Prostate gland (tissue), 2 donors: ENCODE data around the gene RASGRF2. TPM values are rescaled to one million over a fixed set of nuclear protein-coding genes. Genes with fewer than 3 reads are reported as not detected.

Source experiments
- DNase-seq: peaks from one replicate; pipeline ENCODE4 v3.0.0-alpha.2; 2019; ENCODE audit warnings: low spot score
- H3K27ac ChIP-seq, 2 donors: fragments of 200-600 bp; sonication (generic); 2 replicates each; pipeline ENCODE4 v1.5.1; 2017 to 2019
- H3K27me3 ChIP-seq: fragments of 200-600 bp; sonication (generic); replicated peaks from 2 replicates; pipeline ENCODE4 v1.5.1; 2019; ENCODE audit not compliant: insufficient read depth
- H3K36me3 ChIP-seq, 2 donors: fragments of 200-600 bp; sonication (generic); 1 replicate in 1 of 2; 2 replicates in 1 of 2; pipeline versions ENCODE4 v1.5.1 to v1.8.1; 2017 to 2019
- H3K4me1 ChIP-seq: fragments of 200-600 bp; sonication (generic); replicated peaks from 2 replicates; pipeline ENCODE4 v1.5.1; 2019
- H3K4me3 ChIP-seq, 2 donors: fragments of 200-600 bp; sonication (generic); 2 replicates each; pipeline ENCODE4 v1.5.1; 2017 to 2019
- H3K9me3 ChIP-seq: fragments of 200-600 bp; sonication (generic); 2 replicates; pipeline ENCODE4 v1.5.1; 2017
- CTCF ChIP-seq, 4 experiments: fragments of 200-600 bp in 2 of 4; fragments of 450-650 bp in 2 of 4; sonication (generic) in 2 of 4; IDR thresholded peaks; 1 replicate in 3 of 4; 2 replicates in 1 of 4; pipeline ENCODE4 v1.5.1; 2016 to 2019; ENCODE audit warnings: antibody characterized with exemption in 4 of 4, mild to moderate bottlenecking in 2 of 4, moderate library complexity in 2 of 4
- POLR2A ChIP-seq: fragments of 450-650 bp; IDR thresholded peaks from one replicate; pipeline ENCODE4 v1.6.1; 2016; ENCODE audit warnings: antibody characterized with exemption, mild to moderate bottlenecking
- POLR2AphosphoS5 ChIP-seq: sonication (generic); formaldehyde crosslinking; IDR thresholded peaks from one replicate; pipeline ENCODE4 v1.6.1; 2017; ENCODE audit warnings: antibody characterized with exemption
- WGBS: methylation state at CpG from one replicate; pipeline ENCODE4 v1.1.5; 2018; 5-methylcytosine and 5-hydroxymethylcytosine counted together
- intact Hi-C: fragments of 100-400 bp; cut with DNase I; formaldehyde crosslinking; loops from one replicate; pipeline ENCODE4 v1.14.2; 2022
- total RNA-seq, 2 donors: library from RNA; depleted of rRNA; stranded (reverse); fragments of >200 nt; gene quantifications; one replicate each; pipeline ENCODE4 v1.1.0, GENCODE V29; 2016

The RASGRF2 gene
- total RNA-seq, 2 donors from 2014 or later: 3.0 to 7.6 TPM

- H3K36me3 ChIP-seq: no peaks in the 10 kb centered on the region
- H3K4me3 ChIP-seq: no peak overlapping the region
- no peaks in the 10 kb centered on the region for H3K9me3 ChIP-seq
- intact Hi-C loops: no loop called here
- no peak overlapping the region for H3K27ac ChIP-seq
- DNase-seq: no peak
- 70% methylated on average over 3 of the region's 3 CpGs for WGBS
- TF ChIP-seq POLR2A (no peak), CTCF (IDR thresholded peaks at IDR 0.05) (no peak), POLR2AphosphoS5 (no peak)
- H3K4me1 ChIP-seq: no peaks in the 10 kb centered on the region
- H3K27me3 ChIP-seq: no peaks in the 10 kb centered on the region
Observed at GRCh38 chr5:80926979-80927656, 33.0 kb upstream of the RASGRF2 start.

GRCh38 chr5:80928073-80928472 lies 32.1 kb upstream of the RASGRF2 start:
- WGBS: 73% methylated on average over 2 of the region's 2 CpGs
- Histone ChIP-seq H3K36me3 (no peaks in the 10 kb centered on the region), H3K4me1 (no peaks in the 10 kb centered on the region), H3K27ac (no peak overlapping the region), H3K4me3 (no peak overlapping the region), H3K27me3 (no peaks in the 10 kb centered on the region), H3K9me3 (no peaks in the 10 kb centered on the region)
- DNase-seq: no peak
- intact Hi-C loops: no loop called here
- TF ChIP-seq POLR2A (no peak), POLR2AphosphoS5 (no peak), CTCF (IDR thresholded peaks at IDR 0.05) (no peak)

- Histone ChIP-seq H3K27ac (no peak overlapping the region), H3K9me3 (no peaks in the 10 kb centered on the region), H3K27me3 (no peaks in the 10 kb centered on the region), H3K4me1 (no peaks in the 10 kb centered on the region), H3K4me3 (no peak overlapping the region), H3K36me3 (no peaks in the 10 kb centered on the region)
- no peak for TF ChIP-seq CTCF (IDR thresholded peaks at IDR 0.05)
- no peak for TF ChIP-seq POLR2A
- TF ChIP-seq POLR2AphosphoS5: no peak
- WGBS: 73% methylated on average over 3 of the region's 3 CpGs
- intact Hi-C loops: no loop called here
- no peak for DNase-seq
Observed at GRCh38 chr5:80930940-80931339, 29.2 kb upstream of the RASGRF2 start.

GRCh38 chr5:80931411-80931810 lies 28.8 kb upstream of the RASGRF2 start:
- Histone ChIP-seq H3K4me1 (no peaks in the 10 kb centered on the region), H3K9me3 (no peaks in the 10 kb centered on the region), H3K27me3 (no peaks in the 10 kb centered on the region), H3K4me3 (no peak overlapping the region), H3K27ac (no peak overlapping the region), H3K36me3 (no peaks in the 10 kb centered on the region)
- no peak for TF ChIP-seq CTCF (IDR thresholded peaks at IDR 0.05)
- TF ChIP-seq POLR2A: no peak
- TF ChIP-seq POLR2AphosphoS5: no peak
- intact Hi-C loops: no loop called here
- DNase-seq: no peak
- 65% methylated on average over 1 of the region's 1 CpG for WGBS

GRCh38 chr5:80933036-80933435 lies 27.1 kb upstream of the RASGRF2 start:
- intact Hi-C loops: no loop called here
- no peaks in the 10 kb centered on the region for H3K36me3 ChIP-seq
- H3K27ac ChIP-seq: no peak overlapping the region
- DNase-seq: no peak
- no peak overlapping the region for H3K4me3 ChIP-seq
- no peaks in the 10 kb centered on the region for H3K4me1 ChIP-seq
- TF ChIP-seq POLR2A (no peak), CTCF (IDR thresholded peaks at IDR 0.05) (no peak), POLR2AphosphoS5 (no peak)
- no peaks in the 10 kb centered on the region for H3K27me3 ChIP-seq
- 94% methylated on average over 2 of the region's 2 CpGs for WGBS
- H3K9me3 ChIP-seq: no peaks in the 10 kb centered on the region
